GM06990 (cell line): ENCODE measurements around the gene TLE2.

Experiments used
- DNase-seq: peaks from one replicate; pipeline ENCODE4 v3.0.0-alpha.2; 2011; ENCODE audit not compliant: insufficient read length; ENCODE audit errors: extremely low read depth
- H3K27me3 ChIP-seq: replicated peaks from 2 replicates; pipeline ENCODE4 v1.6.0; 2011; ENCODE audit warnings: low read length; ENCODE audit not compliant: control insufficient read depth, insufficient read depth
- H3K36me3 ChIP-seq: 2 replicates; pipeline ENCODE4 v1.5.1; 2011; ENCODE audit warnings: low read length; ENCODE audit not compliant: control insufficient read depth, insufficient read depth
- H3K4me3 ChIP-seq: replicated peaks from 2 replicates; pipeline ENCODE4 v1.5.1; 2011; ENCODE audit warnings: low read depth, mild to moderate bottlenecking, control low read depth, low read length
- CTCF ChIP-seq: IDR thresholded peaks from 2 replicates; pipeline ENCODE4 v1.5.1; 2011; ENCODE audit warnings: low read length, control low read depth, mild to moderate bottlenecking, inconsistent platforms; ENCODE audit not compliant: insufficient read depth, poor library complexity, severe bottlenecking

TLE2 gene

DNA sequence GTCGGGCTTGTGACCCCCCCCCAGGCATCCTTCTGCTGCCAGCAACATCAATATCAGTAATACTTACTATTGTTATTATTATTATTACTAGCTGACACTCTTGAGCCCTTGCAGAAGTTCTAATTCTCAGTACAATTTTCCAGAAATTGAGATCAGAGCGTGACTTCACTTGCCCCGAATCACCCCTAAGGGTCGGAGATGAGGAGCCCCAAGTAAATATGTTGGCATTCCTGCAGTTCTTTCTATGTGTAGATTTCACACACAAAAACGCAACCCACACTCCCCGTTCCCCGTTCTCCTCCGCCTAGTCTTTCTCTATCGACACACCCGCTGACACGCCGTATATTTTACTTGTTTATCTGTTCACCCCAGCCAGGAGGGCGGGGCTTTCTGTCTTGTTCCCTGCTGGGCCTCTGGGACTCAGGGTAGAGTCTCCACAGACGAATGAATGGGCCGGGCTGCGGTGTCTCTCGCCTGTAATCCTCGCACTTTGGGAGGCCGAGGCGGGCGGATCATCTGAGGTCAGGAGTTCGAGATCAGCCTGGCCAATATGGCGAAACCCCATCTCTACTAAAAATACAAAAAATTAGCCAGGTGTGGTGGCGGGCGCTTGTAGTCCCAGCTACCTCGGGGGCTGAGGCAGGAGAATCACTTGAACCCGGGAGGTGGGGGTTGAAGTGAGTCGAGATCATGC lies 18.6 kb upstream of the TLE2 start:
- H3K27me3 ChIP-seq: no peaks in the 10 kb centered on the region
- H3K36me3 ChIP-seq: peaks cover under 1% of the 10 kb centered on the region; the same call in 1 of the 2 replicates
- H3K4me3 ChIP-seq: no peak overlapping the region
- TF ChIP-seq CTCF: no peak
- no peak for DNase-seq

GRCh38 chr19:3046698-3047495 lies 17.8 kb upstream of the TLE2 start:
- no peaks in the 10 kb centered on the region for H3K36me3 ChIP-seq
- no peak for DNase-seq
- no peaks in the 10 kb centered on the region for H3K27me3 ChIP-seq
- H3K4me3 ChIP-seq: no peak overlapping the region
- TF ChIP-seq CTCF: no peak

DNA sequence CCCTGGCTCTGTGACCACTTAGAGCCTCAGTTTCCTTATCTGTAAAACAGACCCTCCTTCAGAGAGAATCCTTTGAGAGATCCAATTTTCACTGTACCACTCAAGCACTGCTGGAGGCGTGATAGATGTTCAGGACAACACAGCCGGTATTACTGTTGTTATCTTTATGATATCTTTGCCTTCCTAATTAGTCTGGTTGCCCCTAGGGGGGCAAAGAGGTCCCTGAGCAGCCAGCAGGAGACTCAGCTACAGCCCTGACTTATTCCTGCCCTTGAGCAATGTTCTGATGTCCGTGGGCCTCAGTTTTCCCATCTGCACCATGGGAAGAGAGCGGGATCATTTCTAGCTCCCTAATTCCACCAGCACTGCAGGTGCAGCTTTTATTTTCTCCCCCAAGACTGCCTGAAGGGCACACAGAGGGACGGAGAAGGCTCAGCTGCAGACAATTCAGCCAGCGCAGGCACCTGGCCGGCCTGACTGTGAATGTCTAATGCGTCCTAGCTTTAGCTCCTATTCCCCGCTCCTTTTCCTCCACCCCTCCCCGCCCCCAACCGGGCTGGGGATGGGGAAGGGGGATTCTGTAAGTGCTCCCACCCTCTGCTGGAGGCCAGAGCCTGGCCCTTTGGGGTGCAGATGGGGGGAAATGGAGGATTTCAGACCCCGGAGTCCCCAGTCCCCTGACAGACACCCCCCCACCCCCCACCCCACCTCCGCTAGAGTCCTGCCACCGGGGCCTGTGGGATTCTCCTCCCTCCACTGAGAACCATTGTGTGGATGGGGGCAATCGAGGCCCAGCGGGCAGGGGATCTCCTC lies 17.0 kb upstream of the TLE2 start:
- no peaks in the 10 kb centered on the region for H3K27me3 ChIP-seq
- no peak for TF ChIP-seq CTCF
- DNase-seq: no peak
- no peak overlapping the region for H3K4me3 ChIP-seq
- no peaks in the 10 kb centered on the region for H3K36me3 ChIP-seq

- Histone ChIP-seq H3K4me3 (no peak overlapping the region), H3K27me3 (no peaks in the 10 kb centered on the region), H3K36me3 (no peaks in the 10 kb centered on the region)
- no peak for TF ChIP-seq CTCF
- no peak for DNase-seq
Measured at GRCh38 chr19:3045191-3045590, 16.1 kb upstream of the TLE2 start.

GRCh38 chr19:3042621-3043267 lies 13.7 kb upstream of the TLE2 start:
- no peak for DNase-seq
- no peak for TF ChIP-seq CTCF
- Histone ChIP-seq H3K4me3 (no peak overlapping the region), H3K36me3 (no peaks in the 10 kb centered on the region), H3K27me3 (no peaks in the 10 kb centered on the region)
